ENCODE results near the gene WDR76. TPM values are rescaled to one million over a fixed set of nuclear protein-coding genes. Genes with fewer than 3 reads are reported as not detected.

WDR76 gene
- total RNA-seq, 1 experiment from 2014 or later = 29.6 TPM

GRCh38 chr15:43881245-43881644 is 54.4 kb downstream of the WDR76 start:
- Histone ChIP-seq H3K23me2 (ENCODE audit: insufficient read length, low read depth, low read length, poor library complexity, severe bottlenecking) (no peaks in the 10 kb centered on the region), H4K5ac (ENCODE audit: insufficient read length, low read depth, low read length) (no peak overlapping the region), H2BK15ac (ENCODE audit: low read depth, low read length) (no peak overlapping the region), H3K9ac (ENCODE audit: extremely low read depth, insufficient read length, low read length) (no peak overlapping the region), H4K91ac (ENCODE audit: insufficient read length, low read depth, low read length) (no peak overlapping the region), H3K27ac (ENCODE audit: insufficient read length, low read depth, low read length) (no peak overlapping the region), H3K27me3 (ENCODE audit: insufficient read depth, low read length) (no peaks in the 10 kb centered on the region), H2AFZ (ENCODE audit: low read length) (no peak overlapping the region), H4K20me1 (ENCODE audit: control insufficient read depth, insufficient read depth, insufficient read length) (no peaks in the 10 kb centered on the region), H3T11ph (ENCODE audit: low read length) (no peak overlapping the region), H2BK20ac (ENCODE audit: low read depth, low read length, poor library complexity, severe bottlenecking) (no peak overlapping the region), H3K18ac (ENCODE audit: insufficient read length, low read depth, low read length) (no peak overlapping the region), H2BK5ac (ENCODE audit: insufficient read length, low read length) (no peak overlapping the region), H3K56ac (ENCODE audit: insufficient read length, low read depth, low read length) (no peak overlapping the region), H3K79me1 (ENCODE audit: insufficient read depth, low read depth, low read length, poor library complexity, severe bottlenecking) (no peaks in the 10 kb centered on the region), H3K23ac (ENCODE audit: insufficient read length, low read depth, low read length) (no peak overlapping the region), H3K4ac (ENCODE audit: low read depth, low read length) (no peak overlapping the region), H3K4me1 (ENCODE audit: insufficient read depth, low read length) (peaks cover 6% of the 10 kb centered on the region; the same call in 1 of the 2 replicates), H3K9me3 (ENCODE audit: control insufficient read depth, low read depth, low read length) (no peaks in the 10 kb centered on the region), H2BK12ac (ENCODE audit: insufficient read length, low read depth, low read length) (no peak overlapping the region), H2BK120ac (ENCODE audit: low read depth, low read length, poor library complexity, severe bottlenecking) (no peak overlapping the region), H2AK5ac (ENCODE audit: insufficient read length, low read length) (no peak overlapping the region), H3K79me2 (ENCODE audit: insufficient read depth, low read length) (no peaks in the 10 kb centered on the region), H3K14ac (ENCODE audit: insufficient read depth, low read length) (no peak overlapping the region; the same call in 1 of the 2 replicates), H3K4me2 (ENCODE audit: insufficient read depth, insufficient read length, low read length) (no peak overlapping the region), H4K8ac (replicated peaks; ENCODE audit: insufficient read length, low read depth, low read length) (no peak overlapping the region)
- Mint-ChIP-seq H3K27me3 (ENCODE audit: low read depth) (no peaks in the 10 kb centered on the region), H3K27ac (peak overlapping the region in 1 of 3 experiments; percentile 44; a peak in 3 of 7 replicates), H3K9me3 (no peaks in the 10 kb centered on the region), H3K36me3 (ENCODE audit: insufficient read depth in 1 of 3, low read depth in 3 of 3) (peaks cover 11 to 34% (median 11%) of the 10 kb centered on the region in 3 experiments), H3K4me1 (peaks cover 17 to 20% of the 10 kb centered on the region in 2 experiments), H3K4me3 (no peak overlapping the region)
- DNase-seq = no peak
- no peak for TF ChIP-seq CTCF (conservative IDR thresholded peaks at IDR 0.05)
- WGBS (ENCODE audit: extremely low coverage, insufficient read length, low lambda C conversion rate) = no CpG with 5 or more reads among the region's 4 CpGs
